GM13977 (cell line): Measurements from ENCODE around the gene UBE4B.

Experiments
- DNase-seq: peaks from one replicate; pipeline ENCODE4 v3.0.0; 2012; ENCODE audit warnings: low spot score
- CTCF ChIP-seq: IDR thresholded peaks from 2 replicates; pipeline ENCODE4 v1.5.1; 2012; ENCODE audit warnings: mild to moderate bottlenecking, control low read depth; ENCODE audit not compliant: insufficient read depth; ENCODE audit errors: extremely low read depth, missing control alignments
- in situ Hi-C: fragments of 300-500 bp; cut with MboI; formaldehyde crosslinking; loops from one replicate; pipeline ENCODE4 v1.12.0; 2022; ENCODE audit warnings: low sequenced_read_pairs, low pct_unique_long_range_greater_than_20kb, mixed read lengths, inconsistent platforms; ENCODE audit not compliant: unreplicated experiment

The UBE4B gene

DNA sequence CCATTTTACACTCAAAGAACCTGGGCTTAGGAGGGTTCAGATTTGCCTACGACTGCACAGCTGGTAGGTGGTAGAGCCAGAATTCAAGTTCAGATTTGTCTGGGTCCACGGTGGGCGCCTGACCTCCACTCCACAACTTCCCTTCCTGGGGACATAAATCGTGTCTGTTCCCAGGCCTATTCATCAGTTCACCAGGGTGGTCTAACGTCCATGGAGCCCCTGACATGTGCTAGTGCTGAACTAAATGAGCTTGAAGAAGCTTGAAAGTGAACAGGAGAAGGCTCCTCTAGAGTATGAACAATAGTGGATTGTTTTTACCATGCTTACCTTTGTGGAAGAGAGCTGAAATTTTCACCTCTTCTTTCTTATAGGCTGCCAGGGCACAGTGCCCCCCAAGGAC, 145.1 kb downstream of the UBE4B start:
- in situ Hi-C loops = no loop called here
- DNase-seq = no peak
- TF ChIP-seq CTCF = no peak

DNA sequence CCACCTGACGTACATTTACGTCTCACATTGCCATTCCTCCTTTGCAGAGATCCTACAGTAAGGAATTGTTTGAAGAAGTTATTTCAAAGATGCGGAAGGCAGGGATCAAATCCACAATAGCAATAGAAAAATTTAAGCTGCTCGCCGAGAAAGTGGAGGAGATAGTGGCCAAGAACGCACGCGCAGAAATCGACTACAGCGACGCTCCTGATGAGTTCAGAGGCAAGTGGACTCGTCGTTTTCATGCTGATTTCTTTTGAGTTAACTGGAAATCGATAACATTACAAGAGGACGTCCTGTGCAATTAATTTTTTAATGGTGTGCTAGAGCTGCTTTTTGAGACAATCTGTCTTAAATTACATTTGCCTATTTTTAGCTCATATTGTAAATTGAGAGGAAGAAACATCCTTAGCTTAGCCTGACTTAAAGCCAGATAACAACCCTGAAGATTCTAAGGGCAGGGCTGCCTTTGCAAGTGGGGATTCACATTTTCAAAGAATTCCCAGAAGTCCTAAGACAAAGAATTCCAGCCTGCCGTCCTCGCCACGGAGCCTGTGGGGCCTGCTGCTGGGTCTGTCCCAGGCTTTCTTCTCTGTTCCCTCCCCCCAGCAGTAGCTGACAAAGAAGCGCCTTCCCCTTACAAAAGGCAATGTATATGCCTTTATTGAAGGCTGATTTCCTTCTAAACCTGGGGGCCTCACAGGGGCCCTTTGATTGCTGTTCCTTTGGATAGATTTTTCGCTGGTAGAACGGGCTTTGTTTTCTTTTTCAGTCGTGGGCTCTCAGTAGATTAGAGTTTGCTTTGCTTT, 146.0 kb downstream of the UBE4B start:
- in situ Hi-C loops = no loop called here
- no peak for TF ChIP-seq CTCF
- DNase-seq = no peak

GRCh38 chr1:10179406-10180091, 146.8 kb downstream of the UBE4B start:
- no peak for TF ChIP-seq CTCF
- no peak for DNase-seq
- in situ Hi-C loops = no loop called here

GRCh38 chr1:10181154-10181553, 148.4 kb downstream of the UBE4B start:
- no peak for DNase-seq
- TF ChIP-seq CTCF = no peak
- in situ Hi-C loops = no loop called here

DNA sequence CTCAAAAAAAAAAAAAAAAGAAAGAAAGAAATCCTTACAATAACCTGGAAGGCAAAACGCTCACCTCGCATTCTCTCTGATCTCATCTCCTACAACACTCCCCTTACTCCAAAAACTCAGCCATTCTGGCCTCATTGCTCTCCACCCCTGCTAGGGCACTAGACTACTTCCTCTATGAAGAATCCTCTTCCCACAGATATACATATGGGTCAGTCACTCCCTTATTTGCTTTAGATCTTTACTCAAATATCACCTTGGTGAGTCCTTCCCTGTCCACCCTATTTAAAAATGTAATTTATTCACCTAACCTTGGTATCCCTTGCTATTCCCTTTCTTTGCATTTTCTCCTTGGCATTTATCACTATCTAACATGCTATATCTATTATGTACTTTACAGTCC, 153.0 kb downstream of the UBE4B start:
- DNase-seq = no peak
- in situ Hi-C loops = no loop called here
- TF ChIP-seq CTCF = no peak

DNA sequence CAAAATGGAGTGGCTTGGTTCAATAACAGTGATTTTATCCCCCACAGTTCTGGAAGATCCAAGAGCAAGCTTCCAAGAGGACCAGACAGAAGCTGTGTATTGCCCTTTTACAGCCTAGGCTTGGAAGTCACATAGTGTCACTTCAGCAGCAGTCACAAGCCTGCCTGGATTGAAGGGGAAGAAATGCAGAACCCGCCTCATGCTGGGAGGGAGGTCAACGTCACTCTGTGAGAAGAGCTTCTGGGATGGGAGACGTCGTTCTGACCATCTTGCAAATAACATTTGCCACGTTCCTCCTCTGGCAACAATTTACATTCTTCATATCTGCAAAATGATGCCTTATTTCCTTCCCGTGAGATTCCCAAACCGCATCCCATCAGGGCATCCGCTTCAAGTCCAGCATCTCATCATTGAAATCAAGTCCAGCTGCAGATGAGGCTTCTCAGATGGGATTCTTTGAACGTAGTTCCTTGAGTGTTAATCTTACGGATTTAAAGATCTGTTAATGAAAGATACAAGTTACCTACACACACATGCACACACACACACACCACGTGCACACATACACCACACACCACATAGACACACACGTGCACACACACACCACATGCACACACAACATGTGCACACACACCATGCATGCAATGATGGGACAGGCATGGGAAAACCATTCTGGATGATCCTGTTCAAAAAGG, 153.7 kb downstream of the UBE4B start:
- no peak for TF ChIP-seq CTCF
- no peak for DNase-seq
- in situ Hi-C loops = no loop called here
